ENCODE measurements around the gene TMEM132A. TPM values are rescaled to one million over a fixed set of nuclear protein-coding genes. Genes with fewer than 3 reads are reported as not detected.

Gene TMEM132A
- total and polyA plus RNA-seq, 8 donors: 3.1 to 36.7 (median 4.8) TPM

DNA sequence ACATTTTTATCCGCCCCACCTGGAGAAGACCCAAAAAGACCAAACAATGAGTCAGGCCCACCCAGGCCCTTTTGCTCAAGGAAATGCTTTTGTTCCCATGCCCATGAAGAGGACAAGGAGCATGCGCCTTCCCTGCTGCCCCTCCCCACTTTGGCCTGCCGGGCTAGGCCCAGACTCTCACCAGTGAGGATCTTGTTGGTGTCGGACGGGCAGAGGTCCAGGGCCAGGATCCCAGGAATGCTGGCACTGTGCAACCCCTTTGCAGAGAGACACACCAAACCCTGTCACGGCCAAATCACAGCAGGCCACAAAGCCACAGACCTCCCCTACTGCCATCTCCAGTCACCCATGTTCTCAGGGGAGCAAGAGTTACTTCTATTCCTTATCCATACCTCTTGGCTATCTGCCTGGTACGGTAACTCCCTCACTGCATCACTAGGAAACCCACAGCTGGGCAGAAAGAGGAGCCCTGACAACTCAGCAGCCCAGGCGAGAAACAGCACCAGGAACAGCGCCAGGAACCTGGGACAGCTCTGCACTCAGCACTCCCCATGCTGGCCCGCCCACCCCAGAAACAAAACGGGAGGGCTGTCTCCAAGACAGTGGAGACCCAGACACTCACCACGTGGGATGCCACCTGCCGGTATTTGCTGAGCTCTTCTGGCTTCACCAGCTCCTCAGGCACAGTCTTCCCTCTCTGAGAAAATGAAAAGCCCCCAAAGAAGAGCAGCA is 23.4 kb upstream of the TMEM132A start:
- 82 to 84% methylated on average over 13 of the region's 13 CpGs for WGBS, 2 donors
- DNase-seq: no peak
- no peak for FAIRE-seq
- H3K36me3 ChIP-seq: peaks cover 21 to 72% (median 56%) of the 10 kb centered on the region in 3 donors
- H3K27ac ChIP-seq: no peak overlapping the region
- H3K4me3 ChIP-seq: no peak overlapping the region
- H3K4me1 ChIP-seq: peaks cover 0 to 16% (median 13%) of the 10 kb centered on the region in 3 donors
- intact Hi-C loops (cut with DNase I): no loop called here
- ATAC-seq: no peak
- H3K9me3 ChIP-seq: no peaks in the 10 kb centered on the region
- no peaks in the 10 kb centered on the region for H3K27me3 ChIP-seq
- TF ChIP-seq, protein P1, sequence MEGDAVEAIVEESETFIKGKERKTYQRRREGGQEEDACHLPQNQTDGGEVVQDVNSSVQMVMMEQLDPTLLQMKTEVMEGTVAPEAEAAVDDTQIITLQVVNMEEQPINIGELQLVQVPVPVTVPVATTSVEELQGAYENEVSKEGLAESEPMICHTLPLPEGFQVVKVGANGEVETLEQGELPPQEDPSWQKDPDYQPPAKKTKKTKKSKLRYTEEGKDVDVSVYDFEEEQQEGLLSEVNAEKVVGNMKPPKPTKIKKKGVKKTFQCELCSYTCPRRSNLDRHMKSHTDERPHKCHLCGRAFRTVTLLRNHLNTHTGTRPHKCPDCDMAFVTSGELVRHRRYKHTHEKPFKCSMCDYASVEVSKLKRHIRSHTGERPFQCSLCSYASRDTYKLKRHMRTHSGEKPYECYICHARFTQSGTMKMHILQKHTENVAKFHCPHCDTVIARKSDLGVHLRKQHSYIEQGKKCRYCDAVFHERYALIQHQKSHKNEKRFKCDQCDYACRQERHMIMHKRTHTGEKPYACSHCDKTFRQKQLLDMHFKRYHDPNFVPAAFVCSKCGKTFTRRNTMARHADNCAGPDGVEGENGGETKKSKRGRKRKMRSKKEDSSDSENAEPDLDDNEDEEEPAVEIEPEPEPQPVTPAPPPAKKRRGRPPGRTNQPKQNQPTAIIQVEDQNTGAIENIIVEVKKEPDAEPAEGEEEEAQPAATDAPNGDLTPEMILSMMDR (IDR thresholded peaks at IDR 0.05): no peak

DNA sequence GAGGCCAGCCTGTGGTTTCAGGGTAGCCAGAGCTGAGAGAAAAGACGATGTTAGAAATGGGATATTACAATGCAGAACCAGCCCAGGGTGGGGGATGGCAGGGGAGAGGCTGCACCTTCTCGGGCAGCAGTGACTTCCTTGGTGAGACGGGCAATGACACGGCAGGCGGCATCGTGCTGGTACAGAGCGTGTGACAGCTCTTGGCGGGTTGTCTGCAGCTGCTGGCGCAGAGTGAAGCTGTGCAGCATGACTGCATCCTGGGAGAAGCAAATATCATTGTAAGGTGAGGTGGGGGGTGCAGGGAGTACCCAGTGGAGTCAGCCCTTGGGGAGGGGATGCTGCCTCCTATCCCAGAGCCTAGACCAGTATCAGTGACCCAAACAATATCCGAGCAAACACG is 21.6 kb upstream of the TMEM132A start:
- ATAC-seq (no peak), FAIRE-seq (no peak)

DNA sequence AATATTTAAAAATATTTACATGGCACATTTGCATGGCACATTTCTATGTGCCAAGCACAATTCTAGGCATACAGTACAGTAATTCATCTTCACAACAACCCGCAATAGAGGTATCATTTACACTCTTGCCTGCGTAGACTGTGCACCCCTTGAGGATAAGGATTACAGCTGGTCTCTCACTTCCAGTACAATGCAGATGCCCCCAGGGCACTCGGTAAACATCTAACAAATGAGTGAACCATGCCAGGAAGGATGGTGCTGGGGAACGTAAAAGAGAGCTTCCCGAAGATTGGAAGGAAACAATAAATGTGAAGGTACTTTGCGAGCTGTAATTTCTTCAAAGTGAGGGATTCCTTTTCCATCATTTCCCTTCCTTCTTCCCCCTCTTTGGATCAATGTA is 19.2 kb upstream of the TMEM132A start:
- Histone ChIP-seq H3K36me3 (peaks cover 10 to 34% (median 23%) of the 10 kb centered on the region in 3 donors), H3K4me3 (peak overlapping the region in 2 of 4 donors; percentile 82 to 99), H3K4me1 (peaks cover 0 to 16% (median 13%) of the 10 kb centered on the region in 3 donors), H3K27ac (peak overlapping the region in 2 of 4 donors; percentile 10 to 95), H3K27me3 (no peaks in the 10 kb centered on the region), H3K9me3 (no peaks in the 10 kb centered on the region)
- DNase-seq (no peak), FAIRE-seq (no peak), ATAC-seq (no peak)
- WGBS, 2 donors: 43 to 47% methylated on average over 6 of the region's 6 CpGs
- intact Hi-C loops (cut with DNase I): no loop called here
- TF ChIP-seq, protein P1 (IDR thresholded peaks at IDR 0.05): no peak

More for the DNA sequence above, 21.6 kb upstream of the TMEM132A start:
- intact Hi-C loops (cut with DNase I): no loop called here
- Histone ChIP-seq H3K4me1 (peaks cover 0 to 16% (median 13%) of the 10 kb centered on the region in 3 donors), H3K27ac (no peak overlapping the region), H3K27me3 (no peaks in the 10 kb centered on the region), H3K9me3 (no peaks in the 10 kb centered on the region), H3K36me3 (peaks cover 21 to 55% (median 38%) of the 10 kb centered on the region in 3 donors), H3K4me3 (no peak overlapping the region)
- DNase-seq: no peak
- 82 to 91% methylated on average over 11 of the region's 11 CpGs for WGBS, 2 donors
- TF ChIP-seq, protein P1 (IDR thresholded peaks at IDR 0.05): no peak

DNA sequence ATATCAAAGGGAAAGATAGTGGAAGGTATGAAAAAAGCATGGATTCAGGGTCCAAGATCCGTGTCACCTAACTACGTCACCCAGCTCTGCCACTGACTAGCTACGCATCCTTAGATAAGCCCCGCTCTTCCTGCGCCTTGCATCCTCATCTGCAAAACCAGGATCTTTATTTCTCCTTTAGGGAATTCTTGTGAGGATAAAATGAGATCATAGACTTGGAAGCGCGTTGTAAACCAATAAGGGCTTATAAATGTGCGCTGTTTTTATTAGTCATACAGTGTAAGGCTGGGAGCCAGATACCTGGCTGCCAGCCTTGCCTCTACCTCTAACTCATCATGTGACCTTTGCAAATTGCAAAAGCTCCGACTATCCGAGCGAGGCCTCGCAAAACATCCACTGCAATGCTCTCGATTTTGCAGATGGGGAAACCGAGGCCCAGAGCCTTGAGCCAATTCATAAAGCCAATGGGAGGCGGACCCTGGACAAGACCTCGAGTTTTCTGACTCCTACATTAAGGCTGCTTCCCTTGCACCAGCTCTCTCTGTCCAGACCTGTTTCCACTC is 18.6 kb upstream of the TMEM132A start:
- ATAC-seq (peak; percentile 14 to 60 (median 50)), FAIRE-seq (no peak), DNase-seq (peak in 1 of 6 donors; percentile 58)
- TF ChIP-seq, protein P1 (IDR thresholded peaks at IDR 0.05): no peak
- Histone ChIP-seq H3K36me3 (peaks cover 10 to 28% (median 17%) of the 10 kb centered on the region in 3 donors), H3K4me1 (peaks cover 0 to 16% (median 13%) of the 10 kb centered on the region in 3 donors), H3K27me3 (no peaks in the 10 kb centered on the region), H3K4me3 (peak overlapping the region; percentile 61 to 99 (median 87)), H3K27ac (peak overlapping the region; percentile 75 to 95 (median 90)), H3K9me3 (no peaks in the 10 kb centered on the region)
- 3 to 5% methylated on average over 16 of the region's 16 CpGs for WGBS, 2 donors
- intact Hi-C loops (cut with DNase I): no loop called here

Measured in pancreas (tissue), 10 donors.